HG03103 (cell line): ENCODE data around the gene COL2A1.

Source experiments
- ATAC-seq: cut with Tn5 transposase; IDR thresholded peaks from one replicate; pipeline ENCODE4 v1.9.1; 2021; ENCODE audit warnings: low read depth; ENCODE audit not compliant: unreplicated experiment

The COL2A1 gene

GRCh38 chr12:48004053-48004941 is at the start of gene COL2A1:
COL2A1 (minus strand) TSS chr12:48004476; CDS start chr12:48004321, 155 bp downstream.
- no peak for ATAC-seq

- ATAC-seq = no peak
Measured at GRCh38 chr12:48053883-48054282, 49.6 kb upstream of the COL2A1 start.

GRCh38 chr12:48053122-48053521 is 48.8 kb upstream of the COL2A1 start:
- no peak for ATAC-seq

- no peak for ATAC-seq
Measured at GRCh38 chr12:48051681-48052080, 47.4 kb upstream of the COL2A1 start.

- ATAC-seq = no peak
Measured at GRCh38 chr12:48050174-48050573, 45.9 kb upstream of the COL2A1 start.

GRCh38 chr12:48045965-48046518 is 41.8 kb upstream of the COL2A1 start:
- ATAC-seq = no peak

GRCh38 chr12:48045061-48045846 is 41.0 kb upstream of the COL2A1 start:
- no peak for ATAC-seq

GRCh38 chr12:48044396-48044795 is 40.1 kb upstream of the COL2A1 start:
- no peak for ATAC-seq

GRCh38 chr12:48043771-48044170 is 39.5 kb upstream of the COL2A1 start:
- no peak for ATAC-seq

GRCh38 chr12:48041591-48042423 is 37.5 kb upstream of the COL2A1 start:
- ATAC-seq = no peak

GRCh38 chr12:48040354-48040753 is 36.1 kb upstream of the COL2A1 start:
- no peak for ATAC-seq

- ATAC-seq = no peak
Measured at GRCh38 chr12:48039151-48039550, 34.9 kb upstream of the COL2A1 start.

GRCh38 chr12:48038085-48038484 is 33.8 kb upstream of the COL2A1 start:
- no peak for ATAC-seq

GRCh38 chr12:48037267-48037915 is 33.1 kb upstream of the COL2A1 start:
- ATAC-seq = no peak

- ATAC-seq = no peak
Measured at GRCh38 chr12:48036818-48037217, 32.5 kb upstream of the COL2A1 start.

GRCh38 chr12:48034835-48035805 is 30.8 kb upstream of the COL2A1 start:
- ATAC-seq = no peak

- ATAC-seq = no peak
Measured at GRCh38 chr12:48033451-48033850, 29.2 kb upstream of the COL2A1 start.

- ATAC-seq = no peak
Measured at GRCh38 chr12:48032597-48032996, 28.3 kb upstream of the COL2A1 start.
